ENCODE data around the gene PLA2G4F.
A peak's percentile ranks its signal among the peaks of the same experiment; 100 is the strongest.
"Not testable (repeated sequence)": the region's sequence is repeated elsewhere in the genome, so short reads cannot be mapped to it uniquely, and the experiment has no call there.

PLA2G4F gene

DNA sequence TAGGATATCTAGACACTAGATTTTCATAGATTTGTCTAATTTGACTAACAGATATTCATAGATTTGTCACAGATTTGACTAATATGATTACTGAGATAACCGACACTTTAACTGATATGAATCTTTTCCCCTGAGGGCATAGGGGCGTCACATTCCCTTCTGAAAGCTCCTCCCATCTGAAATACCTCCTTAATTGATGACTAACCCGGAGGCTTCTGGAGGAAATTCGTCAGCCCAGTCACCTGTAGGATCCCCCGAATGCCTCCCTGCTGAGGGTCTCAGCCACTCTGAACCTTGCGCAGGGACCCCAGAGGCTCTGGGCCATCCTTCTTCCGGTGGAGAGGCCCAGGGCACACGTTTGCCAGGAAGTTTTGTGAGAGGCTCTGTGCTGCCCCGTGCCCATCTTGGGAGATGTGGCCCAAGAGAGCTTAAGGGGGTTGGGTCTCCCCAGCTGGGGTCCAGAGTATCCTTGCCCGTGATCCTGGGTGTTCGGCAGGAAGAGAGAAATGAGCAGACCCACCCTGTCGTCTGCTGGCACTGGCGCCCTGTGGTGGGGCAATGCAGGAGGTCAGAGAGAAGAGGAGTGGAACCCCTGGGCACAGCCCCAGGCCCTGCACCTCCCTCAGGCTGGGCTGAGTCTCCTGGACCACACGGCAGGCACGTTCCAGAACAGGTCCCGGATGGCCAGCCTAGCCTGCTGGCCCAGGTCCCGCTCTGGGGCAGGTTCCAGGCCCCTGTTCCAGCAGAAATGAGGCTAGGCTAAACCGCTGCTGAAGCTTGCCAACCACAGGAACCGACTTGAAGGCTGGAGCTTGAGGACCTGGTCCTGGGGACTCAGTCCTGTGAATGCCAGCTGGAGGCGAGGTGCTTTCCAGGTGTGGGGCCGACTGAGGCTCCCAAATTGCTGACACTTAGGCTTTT, 63.8 kb downstream of the PLA2G4F start:
- TF ChIP-seq JUND (IDR thresholded peaks at IDR 0.05; ENCODE audit: low read depth) = no peak
- in situ Hi-C loops (cut with HindIII; ENCODE audit: low pct_unique_long_range_greater_than_20kb, low sequenced_read_pairs) = no loop called here
- DNase-seq (ENCODE audit: low read depth in 1 of 2, low spot score in 1 of 2) = peak in 1 of 2 experiments; percentile 24

DNA sequence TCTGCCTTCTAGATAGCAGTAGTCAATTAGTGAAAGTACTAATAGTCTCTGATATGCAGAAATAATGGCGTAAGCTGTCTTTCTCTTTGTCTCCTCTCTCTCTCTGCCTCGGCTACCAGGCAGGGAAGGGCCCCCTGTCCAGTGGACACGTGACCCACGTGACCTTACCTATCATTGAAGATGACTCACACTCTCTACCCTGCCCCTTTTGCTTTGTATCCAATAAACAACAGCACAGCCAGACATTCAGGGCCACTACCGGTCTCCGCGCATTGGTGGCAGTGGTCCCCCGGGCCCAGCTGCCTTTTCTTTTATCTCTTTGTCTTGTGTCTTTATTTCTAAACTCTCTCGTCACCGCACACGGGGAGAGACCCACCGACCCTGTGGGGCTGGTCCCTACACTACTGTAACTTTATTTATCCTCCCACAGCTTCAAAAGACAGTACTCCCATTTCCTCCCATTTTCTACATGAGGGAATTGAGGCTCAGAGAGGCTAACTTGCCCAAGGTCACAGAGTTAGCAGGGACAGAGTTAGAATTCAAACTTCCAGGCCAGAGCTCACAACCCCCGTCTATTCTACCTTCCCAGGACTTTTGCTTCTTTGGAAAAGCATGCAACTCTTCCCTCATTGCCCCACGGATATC, 64.6 kb downstream of the PLA2G4F start:
- in situ Hi-C loops (cut with HindIII; ENCODE audit: low pct_unique_long_range_greater_than_20kb, low sequenced_read_pairs); DNase-seq (ENCODE audit: low read depth in 1 of 2, low spot score in 1 of 2): not testable (repeated sequence)

DNA sequence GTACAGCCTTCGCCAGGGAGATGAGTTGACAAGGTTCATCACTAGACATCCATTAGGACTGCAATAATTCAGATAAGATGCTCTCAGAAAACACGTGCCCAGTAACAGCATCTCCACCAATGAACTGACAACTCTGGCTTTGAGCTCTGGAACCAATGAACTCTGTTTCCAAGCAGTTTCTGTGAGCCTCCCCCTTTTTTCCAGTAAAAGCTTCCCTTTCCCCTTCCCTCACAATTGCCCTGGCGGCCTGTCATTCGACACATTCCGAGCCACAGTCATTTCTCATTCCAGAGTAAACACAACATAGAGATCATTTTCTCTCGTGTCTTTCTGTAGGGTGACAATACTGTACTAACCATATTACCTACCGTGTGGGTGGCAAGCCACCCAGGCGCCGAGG, 65.7 kb downstream of the PLA2G4F start:
- in situ Hi-C loops (cut with HindIII; ENCODE audit: low pct_unique_long_range_greater_than_20kb, low sequenced_read_pairs) = no loop called here
- no peak for DNase-seq (ENCODE audit: low read depth in 1 of 2, low spot score in 1 of 2)
- no peak for TF ChIP-seq JUND (IDR thresholded peaks at IDR 0.05; ENCODE audit: low read depth)

DNA sequence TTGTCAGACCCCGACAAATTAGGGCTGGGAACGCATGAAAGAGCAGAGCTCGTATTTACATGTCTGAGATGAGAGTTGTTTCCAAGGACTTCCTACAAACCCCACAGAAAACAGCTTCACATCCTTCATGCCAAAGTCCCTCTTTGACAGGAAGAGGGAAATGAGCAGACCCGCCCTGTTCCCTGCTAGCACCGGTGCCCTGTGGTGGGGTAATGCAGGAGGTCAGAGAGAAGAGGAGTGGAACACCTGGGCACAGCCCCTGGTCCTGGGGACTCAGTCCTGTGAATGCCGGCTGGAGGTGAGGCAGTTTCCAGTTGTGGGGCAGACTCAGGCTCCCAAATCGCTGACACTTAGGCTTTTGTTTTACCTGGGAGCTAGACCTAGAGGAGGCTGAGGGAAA, 66.1 kb downstream of the PLA2G4F start:
- in situ Hi-C loops (cut with HindIII; ENCODE audit: low pct_unique_long_range_greater_than_20kb, low sequenced_read_pairs) = no loop called here
- TF ChIP-seq JUND (IDR thresholded peaks at IDR 0.05; ENCODE audit: low read depth) = no peak
- no peak for DNase-seq (ENCODE audit: low read depth in 1 of 2, low spot score in 1 of 2)

DNA sequence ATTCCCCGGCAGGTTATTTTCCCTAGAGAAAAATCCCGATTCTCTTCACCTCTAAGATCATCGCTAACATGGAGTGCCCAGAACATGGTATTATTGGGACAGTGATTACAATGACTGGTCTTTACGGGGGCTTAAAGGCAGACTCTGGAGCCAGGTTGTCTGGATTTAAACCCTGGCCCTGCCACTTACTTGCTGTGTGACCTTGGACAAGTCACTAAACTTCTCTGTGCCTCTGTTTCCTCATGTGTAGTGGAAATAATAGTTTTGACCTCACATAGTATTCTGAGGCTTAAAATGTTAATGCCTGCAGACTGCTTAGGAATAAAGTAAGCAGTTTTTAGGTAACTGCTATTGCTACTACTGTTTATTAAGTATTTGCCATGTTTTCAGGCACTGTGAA, 66.5 kb downstream of the PLA2G4F start:
- TF ChIP-seq JUND (IDR thresholded peaks at IDR 0.05; ENCODE audit: low read depth) = no peak
- in situ Hi-C loops (cut with HindIII; ENCODE audit: low pct_unique_long_range_greater_than_20kb, low sequenced_read_pairs) = no loop called here
- no peak for DNase-seq (ENCODE audit: low read depth in 1 of 2, low spot score in 1 of 2)

Data from T47D (cell line).